HG03135 (cell line): ENCODE results near the gene GPR176.

Experiments used
- ATAC-seq: cut with Tn5 transposase; IDR thresholded peaks from one replicate; pipeline ENCODE4 v1.9.1; 2021; ENCODE audit warnings: mild to moderate bottlenecking, moderate library complexity; ENCODE audit not compliant: unreplicated experiment

Gene GPR176

GRCh38 chr15:39785841-39786240 is 134.2 kb downstream of the GPR176 start:
- no peak for ATAC-seq

GRCh38 chr15:39785139-39785538 is 134.9 kb downstream of the GPR176 start:
- no peak for ATAC-seq

GRCh38 chr15:39784638-39785037 is 135.4 kb downstream of the GPR176 start:
- no peak for ATAC-seq

GRCh38 chr15:39784125-39784524 is 135.9 kb downstream of the GPR176 start:
- ATAC-seq: no peak

- ATAC-seq: no peak
Measured at GRCh38 chr15:39783244-39783820, 136.7 kb downstream of the GPR176 start.

- ATAC-seq: peak; percentile 98
Measured at GRCh38 chr15:39782441-39783138, 137.5 kb downstream of the GPR176 start, which contains the start of gene FSIP1. Gene FSIP1, minus strand, starts transcription at chr15:39782841. Its CDS starts 6,317 bp downstream, at chr15:39776524.

- ATAC-seq: no peak
Measured at GRCh38 chr15:39781967-39782302, 138.1 kb downstream of the GPR176 start.

GRCh38 chr15:39781147-39781966 is 138.7 kb downstream of the GPR176 start:
- ATAC-seq: no peak

- no peak for ATAC-seq
Measured at GRCh38 chr15:39778021-39778420, 142.0 kb downstream of the GPR176 start.

GRCh38 chr15:39777496-39777895 is 142.6 kb downstream of the GPR176 start:
- no peak for ATAC-seq

GRCh38 chr15:39776068-39776467 is 144.0 kb downstream of the GPR176 start:
- no peak for ATAC-seq

- peak; percentile 49 for ATAC-seq
Measured at GRCh38 chr15:39774688-39775267, 145.3 kb downstream of the GPR176 start.

GRCh38 chr15:39770748-39771689 is 149.0 kb downstream of the GPR176 start:
- no peak for ATAC-seq

GRCh38 chr15:39767921-39768320 is 152.1 kb downstream of the GPR176 start:
- ATAC-seq: no peak

GRCh38 chr15:39761006-39761405 is 159.1 kb downstream of the GPR176 start:
- ATAC-seq: no peak

- no peak for ATAC-seq
Measured at GRCh38 chr15:39756806-39757522, 163.1 kb downstream of the GPR176 start.

GRCh38 chr15:39752991-39753390 is 167.1 kb downstream of the GPR176 start:
- no peak for ATAC-seq

- ATAC-seq: no peak
Measured at GRCh38 chr15:39752246-39752645, 167.8 kb downstream of the GPR176 start.
